ENCODE data around the gene MACROD1. TPM values are rescaled to one million over a fixed set of nuclear protein-coding genes. Genes with fewer than 3 reads are reported as not detected.

MACROD1 gene
- total and polyA plus RNA-seq, 2 of the 13 experiments (the other 11 are each of a cell fraction or from before 2014, with no cell fraction given), result 23.1 to 34.5 TPM

- TF ChIP-seq HNF1A (IDR thresholded peaks at IDR 0.05; ENCODE audit: low read depth) (no peak), HNF1A (CRISPR knock-in tag; IDR thresholded peaks at IDR 0.05; ENCODE audit: borderline replicate concordance) (peak; percentile 27; the same call in 1 of the 2 replicates), PAXIP1 (CRISPR knock-in tag; conservative IDR thresholded peaks at IDR 0.05) (peak; percentile 43; the same call in 1 of the 2 replicates), ARNT2 (CRISPR knock-in tag; IDR thresholded peaks at IDR 0.05; ENCODE audit: low read depth) (peak; percentile 72), ZNF713 (CRISPR knock-in tag; IDR thresholded peaks at IDR 0.05) (no peak), CREB3 (CRISPR knock-in tag; IDR thresholded peaks at IDR 0.05) (no peak), NCOA5 (CRISPR knock-in tag; IDR thresholded peaks at IDR 0.05) (no peak), SPEN (CRISPR knock-in tag; IDR thresholded peaks at IDR 0.05; ENCODE audit: low read depth) (peak; percentile 90), FOSL2 (CRISPR knock-in tag; IDR thresholded peaks at IDR 0.05) (no peak; the same call in 1 of the 2 replicates), ATF4 (CRISPR knock-in tag; IDR thresholded peaks at IDR 0.05) (peak in 1 of 2 experiments; percentile 92; a peak in 2 of 4 replicates), IKZF4 (CRISPR knock-in tag; IDR thresholded peaks at IDR 0.05; ENCODE audit: borderline replicate concordance, low read depth, not compliant biosample characterization) (no peak), JUN (CRISPR knock-in tag; IDR thresholded peaks at IDR 0.05) (no peak), SRSF4 (IDR thresholded peaks at IDR 0.05; ENCODE audit: low read depth, low read length, poor library complexity, severe bottlenecking) (no peak), ZNF10 (CRISPR knock-in tag; IDR thresholded peaks at IDR 0.05; ENCODE audit: borderline replicate concordance, low read depth) (0 out of 2 replicates have a peak, but pooled peaks have one; percentile 73), ZNF513 (CRISPR knock-in tag; conservative IDR thresholded peaks at IDR 0.05) (no peak), MEF2D (CRISPR knock-in tag; IDR thresholded peaks at IDR 0.05) (0 out of 2 replicates have a peak, but pooled peaks have one; percentile 15)
Measured at GRCh38 chr11:63974259-63975143, 191.4 kb downstream of the MACROD1 start, which contains the start of gene COX8A (continued).

All from HepG2 (cell line).